Endodermal cell (in vitro differentiated cells): ENCODE measurements around the gene NEDD4L. TPM values are rescaled to one million over a fixed set of nuclear protein-coding genes. Genes with fewer than 3 reads are reported as not detected.
A peak's percentile ranks its signal among the peaks of the same experiment; 100 is the strongest.

Experiments
- DNase-seq: peaks from one replicate; pipeline ENCODE4 v3.0.0-alpha.2; 2017
- H3K27ac ChIP-seq: 2 replicates; pipeline ENCODE4 v1.5.1; 2013; ENCODE audit warnings: mild to moderate bottlenecking, low read depth, low read length, moderate library complexity
- H3K27me3 ChIP-seq: 2 replicates; pipeline ENCODE4 v1.6.1; 2013; ENCODE audit warnings: mild to moderate bottlenecking, low read length, moderate library complexity; ENCODE audit not compliant: insufficient read depth, control insufficient read depth, poor library complexity, severe bottlenecking
- H3K36me3 ChIP-seq: 2 replicates; pipeline ENCODE4 v1.7.0; 2013; ENCODE audit warnings: mild to moderate bottlenecking, low read length, moderate library complexity; ENCODE audit not compliant: control insufficient read depth, insufficient read depth
- H3K4me1 ChIP-seq: one replicate; pipeline ENCODE4 v1.7.0; 2013; ENCODE audit warnings: low read length; ENCODE audit not compliant: control insufficient read depth, insufficient read depth
- H3K4me3 ChIP-seq: 2 replicates; pipeline ENCODE4 v1.5.1; 2013; ENCODE audit warnings: mild to moderate bottlenecking, low read length, moderate library complexity
- H3K9ac ChIP-seq: 2 replicates; pipeline ENCODE4 v1.6.1; 2013; ENCODE audit warnings: mild to moderate bottlenecking, low read length, moderate library complexity; ENCODE audit not compliant: poor library complexity, severe bottlenecking; ENCODE audit errors: extremely low read depth
- H3K9me3 ChIP-seq: 2 replicates; pipeline ENCODE4 v1.6.1; 2013; ENCODE audit warnings: mild to moderate bottlenecking, low read length, moderate library complexity; ENCODE audit not compliant: control insufficient read depth
- H3K27ac Mint-ChIP-seq: 2 replicates; pipeline ENCODE4 v1.8.0; 2020; ENCODE audit warnings: mixed read lengths
- H3K27me3 Mint-ChIP-seq: 2 replicates; pipeline ENCODE4 v1.8.0; 2021; ENCODE audit warnings: mild to moderate bottlenecking, mixed read lengths; ENCODE audit not compliant: insufficient read depth
- H3K36me3 Mint-ChIP-seq: 2 replicates; pipeline ENCODE4 v1.8.0; 2020; ENCODE audit warnings: low read depth, mixed read lengths
- H3K4me1 Mint-ChIP-seq: 2 replicates; pipeline ENCODE4 v1.8.0; 2020; ENCODE audit warnings: mixed read lengths
- H3K4me3 Mint-ChIP-seq: 2 replicates; pipeline ENCODE4 v1.8.0; 2020; ENCODE audit warnings: mild to moderate bottlenecking, moderate library complexity, mixed read lengths
- H3K9me3 Mint-ChIP-seq: 2 replicates; pipeline ENCODE4 v1.8.0; 2020; ENCODE audit warnings: mild to moderate bottlenecking, mixed read lengths
- WGBS, 2 experiments: methylation state at CpG; one replicate each; pipeline versions ENCODE4 v1.1.5 to v1.1.7; 2013; ENCODE audit warnings: missing lambda C conversion rate in 2 of 2, mixed read lengths in 1 of 2; ENCODE audit not compliant: insufficient coverage in 1 of 2, insufficient read length in 1 of 2; 5-methylcytosine and 5-hydroxymethylcytosine counted together
- total RNA-seq, 2 donors: library from RNA; stranded (reverse); fragmentation: NEBNext Ultra II Directional in 1 of 2; extraction: Animal tissue kit (Norgen Biotek cat#: 25700) in 1 of 2; gene quantifications; 2 replicates in 1 of 2; 3 replicates in 1 of 2; pipeline ENCODE4 v1.2.1, GENCODE V29; 2021
- TF ChIP-seq, protein P1 (sequence below): fragments of 200-600 bp; sonication (generic); conservative IDR thresholded peaks from 2 replicates; pipeline ENCODE4 v1.5.0; 2021; ENCODE audit warnings: antibody characterized with exemption, mild to moderate bottlenecking

The NEDD4L gene
- total RNA-seq, 2 donors from 2014 or later, result 70.5 to 75.3 TPM

DNA sequence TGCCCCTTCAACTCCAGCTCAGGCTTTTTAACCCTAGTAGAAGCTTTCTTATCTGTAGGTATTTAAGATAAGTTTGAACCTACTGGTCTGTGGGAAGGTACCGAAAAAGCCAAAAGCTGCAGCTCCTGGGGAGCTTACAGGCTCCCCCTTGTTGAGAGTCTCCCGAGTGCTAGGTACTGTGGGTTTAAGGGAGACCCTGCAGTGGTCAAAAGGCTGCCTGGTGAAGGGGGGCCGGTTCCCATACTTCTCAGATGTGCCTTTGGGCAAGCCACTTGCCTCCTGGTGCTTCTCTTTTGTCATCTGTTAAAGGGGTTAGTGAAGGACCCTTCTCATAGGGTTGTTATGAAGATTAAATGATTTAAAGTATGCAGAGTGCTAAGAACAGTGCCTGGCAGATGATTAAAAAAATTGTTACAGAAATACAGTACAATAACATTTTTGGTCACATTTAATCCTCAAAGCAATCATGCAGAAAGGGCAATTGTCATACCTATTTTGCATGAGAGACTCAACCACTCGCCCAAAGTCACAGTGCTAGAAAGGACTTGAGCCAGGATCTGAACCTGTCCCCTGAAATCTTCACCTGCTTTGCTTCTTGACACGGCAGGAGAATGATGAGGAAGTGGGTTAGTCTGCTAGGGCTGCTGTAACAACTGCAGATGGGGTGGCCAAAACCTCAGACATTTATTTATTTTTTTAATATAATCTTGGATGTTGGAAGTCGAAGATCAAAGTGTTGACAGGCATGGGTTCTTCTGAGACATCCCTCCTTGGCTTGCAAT, 62.5 kb downstream of the NEDD4L start:
- Histone ChIP-seq H3K9ac (no peak overlapping the region), H3K9me3 (no peaks in the 10 kb centered on the region), H3K36me3 (no peaks in the 10 kb centered on the region), H3K4me3 (no peak overlapping the region), H3K27me3 (no peaks in the 10 kb centered on the region), H3K4me1 (peaks cover 11% of the 10 kb centered on the region), H3K27ac (no peak overlapping the region)
- Mint-ChIP-seq H3K4me3 (no peak overlapping the region), H3K4me1 (peaks cover 40% of the 10 kb centered on the region), H3K36me3 (peaks cover 8% of the 10 kb centered on the region), H3K27me3 (peaks cover 13% of the 10 kb centered on the region), H3K9me3 (no peaks in the 10 kb centered on the region), H3K27ac (no peak overlapping the region)
- peak; percentile 46 for DNase-seq
- TF ChIP-seq, protein P1, sequence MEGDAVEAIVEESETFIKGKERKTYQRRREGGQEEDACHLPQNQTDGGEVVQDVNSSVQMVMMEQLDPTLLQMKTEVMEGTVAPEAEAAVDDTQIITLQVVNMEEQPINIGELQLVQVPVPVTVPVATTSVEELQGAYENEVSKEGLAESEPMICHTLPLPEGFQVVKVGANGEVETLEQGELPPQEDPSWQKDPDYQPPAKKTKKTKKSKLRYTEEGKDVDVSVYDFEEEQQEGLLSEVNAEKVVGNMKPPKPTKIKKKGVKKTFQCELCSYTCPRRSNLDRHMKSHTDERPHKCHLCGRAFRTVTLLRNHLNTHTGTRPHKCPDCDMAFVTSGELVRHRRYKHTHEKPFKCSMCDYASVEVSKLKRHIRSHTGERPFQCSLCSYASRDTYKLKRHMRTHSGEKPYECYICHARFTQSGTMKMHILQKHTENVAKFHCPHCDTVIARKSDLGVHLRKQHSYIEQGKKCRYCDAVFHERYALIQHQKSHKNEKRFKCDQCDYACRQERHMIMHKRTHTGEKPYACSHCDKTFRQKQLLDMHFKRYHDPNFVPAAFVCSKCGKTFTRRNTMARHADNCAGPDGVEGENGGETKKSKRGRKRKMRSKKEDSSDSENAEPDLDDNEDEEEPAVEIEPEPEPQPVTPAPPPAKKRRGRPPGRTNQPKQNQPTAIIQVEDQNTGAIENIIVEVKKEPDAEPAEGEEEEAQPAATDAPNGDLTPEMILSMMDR, result no peak
- WGBS, 2 experiments, result 71 to 72% methylated on average over 3 to 6 of the region's 6 CpGs

- Histone ChIP-seq H3K27me3 (peaks cover 18% of the 10 kb centered on the region), H3K9me3 (no peaks in the 10 kb centered on the region), H3K4me1 (peaks cover 11% of the 10 kb centered on the region), H3K9ac (no peak overlapping the region), H3K27ac (no peak overlapping the region), H3K36me3 (no peaks in the 10 kb centered on the region), H3K4me3 (no peak overlapping the region)
- H3K9me3 Mint-ChIP-seq, result no peaks in the 10 kb centered on the region
- TF ChIP-seq, protein P1, result no peak
- no peak for DNase-seq
- 89% methylated on average over 2 of the region's 2 CpGs; no CpG with 5 or more reads in 1 of the 2 experiments for WGBS, 2 experiments
- no peak overlapping the region for H3K4me3 Mint-ChIP-seq
- peaks cover 30% of the 10 kb centered on the region for H3K4me1 Mint-ChIP-seq
- H3K27me3 Mint-ChIP-seq, result peaks cover 32% of the 10 kb centered on the region
- no peak overlapping the region for H3K27ac Mint-ChIP-seq
- peaks cover 6% of the 10 kb centered on the region for H3K36me3 Mint-ChIP-seq
Observed at GRCh38 chr18:58109256-58109655, 65.2 kb downstream of the NEDD4L start.

DNA sequence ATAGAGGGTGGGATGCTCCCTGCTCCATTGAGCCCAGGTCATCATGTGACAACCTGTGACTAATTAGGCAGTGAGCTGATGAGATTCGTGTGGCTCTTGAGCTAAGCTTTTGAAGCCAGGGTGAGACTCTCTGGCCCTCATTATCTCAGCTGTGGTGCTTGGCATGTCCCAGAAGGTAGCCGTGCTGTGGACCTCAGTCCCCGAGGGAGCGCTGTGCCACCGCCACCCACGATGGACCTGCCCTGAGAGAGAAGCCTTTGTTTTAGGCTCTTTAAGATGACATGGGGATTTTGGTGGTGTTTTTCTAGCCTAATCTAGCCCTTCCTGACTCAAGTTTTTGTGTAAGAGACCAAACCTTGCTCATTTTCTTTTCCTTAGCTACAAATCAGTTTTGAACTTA, 66.4 kb downstream of the NEDD4L start:
- Mint-ChIP-seq H3K4me1 (peaks cover 33% of the 10 kb centered on the region), H3K4me3 (no peak overlapping the region), H3K9me3 (no peaks in the 10 kb centered on the region), H3K36me3 (peaks cover 6% of the 10 kb centered on the region), H3K27me3 (peaks cover 42% of the 10 kb centered on the region), H3K27ac (no peak overlapping the region)
- no peak overlapping the region for H3K9ac ChIP-seq
- no peaks in the 10 kb centered on the region for H3K36me3 ChIP-seq
- TF ChIP-seq, protein P1, result no peak
- no peaks in the 10 kb centered on the region for H3K9me3 ChIP-seq
- no peak for DNase-seq
- peaks cover 24% of the 10 kb centered on the region for H3K27me3 ChIP-seq
- 60 to 72% methylated on average over 1 to 6 of the region's 6 CpGs for WGBS, 2 experiments
- H3K4me3 ChIP-seq, result no peak overlapping the region
- no peak overlapping the region for H3K27ac ChIP-seq
- H3K4me1 ChIP-seq, result peaks cover 11% of the 10 kb centered on the region
